HFF-Myc (cell line): Measurements from ENCODE around the gene SCRN1.

Experiments
- DNase-seq: peaks from one replicate; pipeline ENCODE4 v3.0.0-alpha.2; 2011; ENCODE audit warnings: low read depth; ENCODE audit errors: extremely low read depth
- H3K4me3 ChIP-seq: replicated peaks from 2 replicates; pipeline ENCODE4 v1.5.1; 2011; ENCODE audit warnings: low read depth, mild to moderate bottlenecking, control low read depth, low read length
- CTCF ChIP-seq: IDR thresholded peaks from 2 replicates; pipeline ENCODE4 v1.5.1; 2012; ENCODE audit warnings: mild to moderate bottlenecking, low read depth, low read length, control low read depth; ENCODE audit errors: missing control alignments

Gene SCRN1

DNA sequence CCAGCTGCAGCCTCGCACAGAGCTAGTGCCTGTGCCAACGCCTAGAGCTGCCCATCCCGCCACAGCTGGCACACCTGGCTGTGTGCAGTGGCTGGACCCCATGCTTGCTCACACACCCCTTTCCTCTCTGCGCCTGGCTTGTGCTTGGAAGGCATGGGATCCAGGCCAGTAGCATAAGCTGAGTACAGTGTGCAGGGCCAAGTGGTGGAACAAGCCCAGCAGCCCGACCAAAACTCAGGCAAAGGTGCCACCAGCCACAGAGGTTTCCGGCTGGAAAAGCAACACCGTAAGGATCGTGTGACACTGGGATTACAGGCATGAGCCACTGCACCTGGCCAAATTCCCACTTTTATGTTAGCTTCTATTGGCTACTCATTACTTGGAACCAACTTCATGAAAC lies 38.4 kb downstream of the SCRN1 start:
- TF ChIP-seq CTCF = no peak
- DNase-seq = no peak
- H3K4me3 ChIP-seq = no peak overlapping the region

- DNase-seq = no peak
- no peak overlapping the region for H3K4me3 ChIP-seq
- no peak for TF ChIP-seq CTCF
Observed at GRCh38 chr7:29950480-29950879, 39.1 kb downstream of the SCRN1 start.

DNA sequence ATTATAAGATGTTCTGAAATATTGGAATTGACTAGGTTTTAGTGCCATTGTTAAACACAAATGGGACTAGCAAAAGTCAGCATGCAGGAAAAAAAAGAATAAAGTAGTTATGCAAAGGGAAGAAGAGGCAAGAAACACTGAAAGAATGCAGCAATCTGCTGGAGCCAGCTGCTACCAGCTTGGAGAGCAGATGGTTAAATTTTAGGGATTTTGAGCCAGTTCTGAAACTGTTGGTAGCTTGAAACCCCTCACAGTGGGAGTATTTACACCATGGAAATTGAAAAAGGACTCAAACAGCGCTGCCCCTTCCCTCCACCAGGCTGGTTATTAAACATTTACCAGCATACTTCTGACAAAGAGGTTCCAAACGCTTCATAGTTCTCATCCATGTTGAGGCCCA lies 41.0 kb downstream of the SCRN1 start:
- DNase-seq = no peak
- no peak for TF ChIP-seq CTCF
- H3K4me3 ChIP-seq = no peak overlapping the region

GRCh38 chr7:29946428-29947186 lies 43.0 kb downstream of the SCRN1 start:
- DNase-seq = no peak
- peak; percentile 40 for TF ChIP-seq CTCF
- no peak overlapping the region for H3K4me3 ChIP-seq

GRCh38 chr7:29945259-29945809 lies 44.3 kb downstream of the SCRN1 start:
- no peak for DNase-seq
- H3K4me3 ChIP-seq = no peak overlapping the region
- TF ChIP-seq CTCF = no peak

DNA sequence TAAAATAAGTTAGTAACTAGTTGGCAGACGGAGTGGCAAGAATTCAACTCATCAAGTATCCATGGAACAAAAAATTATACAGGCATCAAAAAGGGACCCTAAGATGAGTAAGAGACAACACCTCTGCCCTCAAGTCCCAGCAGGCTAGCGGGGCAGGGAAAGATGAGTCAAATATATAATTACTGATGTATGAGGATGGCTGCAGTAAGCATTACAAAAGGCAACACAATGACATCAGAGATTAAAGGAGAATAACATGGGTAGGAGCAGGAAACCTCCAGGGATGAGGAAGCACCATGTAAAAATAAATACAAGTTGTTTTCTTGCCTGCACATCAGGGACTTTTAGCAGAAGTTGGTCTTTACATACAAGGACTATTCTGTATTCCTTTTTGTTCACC lies 49.4 kb downstream of the SCRN1 start:
- DNase-seq = no peak
- no peak for TF ChIP-seq CTCF
- H3K4me3 ChIP-seq = no peak overlapping the region
